Aorta (tissue), 5 donors: ENCODE data around the gene ABTB2. TPM values are rescaled to one million over a fixed set of nuclear protein-coding genes. Genes with fewer than 3 reads are reported as not detected.

Experiments
- ATAC-seq: fragments of 200-7000 bp; cut with Tn5 transposase; one replicate; pipeline ENCODE4 v1.9.1; 2022; ENCODE audit warnings: moderate library complexity; ENCODE audit not compliant: low FRiP score
- DNase-seq, 2 donors: peaks; one replicate each; pipeline ENCODE4 v3.0.0-alpha.2; 2020
- H3K27ac ChIP-seq, 2 donors: one replicate each; pipeline ENCODE4 v1.5.1; 2013; ENCODE audit warnings: low read length in 2 of 2, mild to moderate bottlenecking in 2 of 2, moderate library complexity in 2 of 2, control low read depth in 1 of 2, inconsistent platforms in 1 of 2, low read depth in 1 of 2
- H3K27me3 ChIP-seq, 2 donors: one replicate each; pipeline ENCODE4 v1.6.1; 2013; ENCODE audit warnings: control low read depth in 1 of 2, low read length in 1 of 2, mild to moderate bottlenecking in 1 of 2, moderate library complexity in 1 of 2; ENCODE audit not compliant: insufficient read depth in 2 of 2, control insufficient read depth in 1 of 2
- H3K36me3 ChIP-seq, 2 donors: one replicate each; pipeline ENCODE4 v1.6.1; 2013; ENCODE audit warnings: control low read depth in 1 of 2, low read length in 1 of 2, mild to moderate bottlenecking in 1 of 2; ENCODE audit not compliant: insufficient read depth in 2 of 2, control insufficient read depth in 1 of 2
- H3K4me1 ChIP-seq, 2 donors: one replicate each; pipeline ENCODE4 v1.6.1; 2013; ENCODE audit warnings: low read length in 2 of 2, control low read depth in 1 of 2, mild to moderate bottlenecking in 1 of 2, moderate library complexity in 1 of 2; ENCODE audit not compliant: insufficient read depth in 2 of 2, control insufficient read depth in 1 of 2
- H3K4me3 ChIP-seq, 2 donors: one replicate each; pipeline ENCODE4 v1.5.1; 2013; ENCODE audit warnings: low read length in 2 of 2, control low read depth in 1 of 2, mild to moderate bottlenecking in 1 of 2
- H3K9me3 ChIP-seq: one replicate; pipeline ENCODE4 v1.6.1; 2013; ENCODE audit warnings: mild to moderate bottlenecking, low read length; ENCODE audit not compliant: control insufficient read depth
- WGBS, 2 donors: extraction: QIAGEN DNeasy Blood & Tissue Kit; methylation state at CpG; one replicate each; pipeline ENCODE4 v1.1.7; 2013; 5-methylcytosine and 5-hydroxymethylcytosine counted together
- intact Hi-C, 2 donors: fragments of 100-400 bp; cut with DNase I; formaldehyde crosslinking; loops; one replicate each; pipeline versions ENCODE4 v1.14.2 to v1.15.0; 2022
- polyA plus RNA-seq, 2 donors: library from polyadenylated mRNA; stranded (reverse); fragments of 200-250 nt; gene quantifications; one replicate each; pipeline ENCODE4 v1.2.3, GENCODE V29; 2013
- total RNA-seq, 2 donors: library from RNA; stranded (reverse); fragmentation: NEBNext Ultra II Directional; extraction: Animal tissue kit (Norgen Biotek cat#: 25700); gene quantifications; one replicate each; pipeline ENCODE4 v1.2.1, GENCODE V29; 2021
- donor health status: healthy with polysubstance abuse.
- donor health status: Bipolar disorder and iron deficiency.
- donor health status: DM: no; HTN: no; CAD: no.
- donor health status: DM: no; HTN: no; CAD: no.
- donor health status: DM: yes; HTN: yes; CAD: no.

ABTB2 gene
- total and polyA plus RNA-seq, 4 donors, result 2.9 to 11.4 (median 6.9) TPM

DNA sequence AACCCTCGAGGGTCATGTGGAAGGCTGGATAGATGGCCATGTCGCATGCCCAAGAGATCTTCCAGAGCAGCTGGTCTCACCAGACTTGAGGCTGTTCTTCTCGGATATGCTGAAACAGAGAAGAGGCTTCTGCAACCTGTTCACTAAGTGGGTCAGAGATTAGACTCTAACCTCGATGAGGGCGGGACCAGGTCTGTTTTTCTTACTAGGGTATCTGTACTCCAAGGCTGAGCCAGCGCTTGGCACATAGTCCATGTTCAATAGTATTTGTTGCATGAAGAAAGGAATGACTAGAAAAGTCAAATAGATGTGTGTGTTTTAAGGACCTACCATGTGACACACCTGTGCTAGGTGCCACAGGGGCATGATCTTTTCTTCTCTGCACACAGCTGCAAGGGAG, 43.6 kb downstream of the ABTB2 start:
- no peaks in the 10 kb centered on the region for H3K36me3 ChIP-seq
- intact Hi-C loops, result loop anchor here in 1 of 2 donors (5.0 kb wide), 1 partner anchor 42 kb away; no protein-coding TSS in a partner anchor
- H3K27me3 ChIP-seq, result no peaks in the 10 kb centered on the region
- no peak overlapping the region for H3K4me3 ChIP-seq
- H3K9me3 ChIP-seq, result no peaks in the 10 kb centered on the region
- WGBS, 2 donors, result 88 to 96% methylated on average over 6 of the region's 6 CpGs
- H3K27ac ChIP-seq, result no peak overlapping the region
- DNase-seq (no peak), ATAC-seq (no peak)
- H3K4me1 ChIP-seq, result peaks cover 0 to 2% of the 10 kb centered on the region in 2 donors

DNA sequence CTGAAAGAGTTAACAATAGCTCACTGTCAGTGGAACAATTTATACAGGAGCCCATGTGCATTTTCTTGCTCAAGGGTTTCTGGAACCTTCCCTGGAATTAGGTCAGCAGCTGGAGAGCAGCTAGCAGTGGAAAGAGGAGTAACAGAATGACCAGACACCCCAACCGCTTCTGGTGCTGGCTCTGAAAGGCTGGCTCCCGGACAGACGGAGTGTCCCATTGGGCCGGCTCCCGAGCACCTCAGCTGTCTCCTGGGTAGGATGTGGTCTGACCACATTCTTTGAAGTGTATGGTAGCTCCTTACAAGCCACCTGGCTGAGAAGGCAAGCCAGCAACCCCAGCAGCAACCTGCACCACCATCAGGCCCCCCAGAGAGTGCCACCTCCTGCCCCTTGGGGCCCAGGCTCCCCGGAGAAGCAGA, 44.7 kb downstream of the ABTB2 start:
- intact Hi-C loops, result loop anchor here in 1 of 2 donors (5.0 kb wide), 1 partner anchor 41 kb away; no protein-coding TSS in a partner anchor
- 81 to 83% methylated on average over 6 of the region's 6 CpGs for WGBS, 2 donors
- Histone ChIP-seq H3K27ac (no peak overlapping the region), H3K4me1 (no peaks in the 10 kb centered on the region), H3K36me3 (no peaks in the 10 kb centered on the region), H3K4me3 (no peak overlapping the region), H3K27me3 (no peaks in the 10 kb centered on the region), H3K9me3 (no peaks in the 10 kb centered on the region)
- DNase-seq (no peak), ATAC-seq (no peak)

DNA sequence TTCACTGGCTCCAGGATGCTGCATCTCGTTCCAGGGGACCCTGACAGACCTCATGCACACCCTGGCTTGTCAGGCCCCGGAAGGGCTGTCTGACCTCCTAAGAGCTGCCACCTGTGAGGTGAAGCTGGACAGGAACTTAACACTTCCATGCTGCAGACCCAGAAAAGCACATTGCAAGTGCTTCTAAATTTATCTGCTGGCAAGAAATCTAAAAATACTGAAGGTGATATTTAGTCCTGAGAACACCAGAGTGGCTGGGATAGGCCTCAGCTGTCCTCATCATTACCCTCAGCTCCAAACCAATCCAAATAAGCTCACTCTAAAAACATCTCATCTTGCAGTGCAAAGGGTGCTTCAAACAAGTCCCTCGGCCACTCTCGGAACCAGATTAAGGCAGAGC, 46.7 kb downstream of the ABTB2 start:
- intact Hi-C loops, result loop anchor here in 1 of 2 donors (5.0 kb wide), 1 partner anchor 39 kb away; no protein-coding TSS in a partner anchor
- Histone ChIP-seq H3K9me3 (no peaks in the 10 kb centered on the region), H3K27me3 (no peaks in the 10 kb centered on the region), H3K4me3 (no peak overlapping the region), H3K4me1 (peaks cover 0 to 4% of the 10 kb centered on the region in 2 donors), H3K36me3 (no peaks in the 10 kb centered on the region), H3K27ac (peak overlapping the region in 1 of 2 donors; percentile 1)
- no peak for ATAC-seq
- DNase-seq, result no peak
- WGBS, 2 donors, result 31 to 34% methylated on average over 4 of the region's 4 CpGs

DNA sequence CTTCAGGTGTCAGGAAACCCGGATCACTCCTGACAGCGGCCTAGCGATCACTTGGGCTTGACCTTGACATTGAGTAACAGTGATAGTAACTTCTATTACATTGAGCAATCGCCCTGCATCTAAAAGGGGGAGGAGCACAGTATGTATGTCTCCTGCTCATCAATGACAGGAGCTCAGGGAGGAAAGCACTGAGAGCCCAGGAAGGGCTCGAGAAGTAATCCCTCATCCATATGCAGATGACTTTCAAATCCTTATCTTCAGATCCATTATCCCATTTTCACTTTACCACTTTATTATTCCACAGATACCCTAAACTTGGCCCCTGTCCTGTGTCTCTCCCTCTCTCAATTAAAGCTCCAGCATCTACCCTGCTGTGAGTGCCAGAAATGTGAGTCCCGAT, 47.8 kb downstream of the ABTB2 start:
- intact Hi-C loops, result loop anchor here (5.0 kb wide), 2 partner anchors 37 to 38 kb away; no protein-coding TSS in a partner anchor
- Histone ChIP-seq H3K4me3 (no peak overlapping the region), H3K4me1 (peaks cover 0 to 4% of the 10 kb centered on the region in 2 donors), H3K9me3 (no peaks in the 10 kb centered on the region), H3K27me3 (no peaks in the 10 kb centered on the region), H3K36me3 (no peaks in the 10 kb centered on the region), H3K27ac (no peak overlapping the region)
- ATAC-seq (no peak), DNase-seq (no peak)
- WGBS, 2 donors, result 85 to 91% methylated on average over 6 of the region's 6 CpGs

DNA sequence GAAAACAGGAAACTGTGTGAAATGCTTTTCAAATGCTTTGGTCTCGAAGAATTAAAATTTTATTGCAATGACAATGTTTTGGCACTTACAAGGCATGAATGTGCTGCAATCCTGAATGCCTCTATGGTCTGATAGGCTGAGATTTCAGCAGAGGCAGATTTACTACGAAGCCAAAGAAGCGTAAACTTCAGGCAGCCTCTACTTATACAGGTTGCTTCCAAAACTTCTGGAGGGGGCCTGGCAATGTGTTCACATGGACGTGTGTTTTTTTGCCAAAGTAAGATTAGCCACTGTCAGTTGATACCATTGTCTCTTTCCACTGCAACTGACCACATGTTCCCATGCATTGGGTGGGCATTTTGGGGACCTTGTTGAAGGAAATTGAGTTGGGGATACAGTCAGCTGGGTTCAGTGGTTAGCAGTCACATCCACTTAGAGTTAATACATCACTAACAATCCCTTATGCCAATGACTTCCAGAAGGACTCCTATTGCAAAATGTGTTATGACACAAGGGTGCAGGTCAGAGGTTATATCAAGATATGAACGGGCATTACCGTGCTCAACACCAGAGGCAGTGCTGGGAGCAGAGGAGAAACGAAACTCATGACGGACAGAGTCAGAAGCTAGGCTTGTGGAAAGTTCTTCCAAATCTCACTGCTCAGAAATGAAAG, 48.8 kb downstream of the ABTB2 start:
- peak overlapping the region in 1 of 2 donors; percentile 16 for H3K27ac ChIP-seq
- H3K27me3 ChIP-seq, result no peaks in the 10 kb centered on the region
- H3K4me1 ChIP-seq, result peaks cover 0 to 4% of the 10 kb centered on the region in 2 donors
- intact Hi-C loops, result loop anchor here in 1 of 2 donors (5.0 kb wide), 1 partner anchor 38 kb away; no protein-coding TSS in a partner anchor
- 40 to 43% methylated on average over 8 of the region's 8 CpGs for WGBS, 2 donors
- H3K9me3 ChIP-seq, result no peaks in the 10 kb centered on the region
- H3K36me3 ChIP-seq, result no peaks in the 10 kb centered on the region
- no peak overlapping the region for H3K4me3 ChIP-seq
- no peak for DNase-seq
- ATAC-seq, result peak; percentile 66

- WGBS, 2 donors, result 66 to 69% methylated on average over 7 of the region's 7 CpGs
- Histone ChIP-seq H3K4me3 (no peak overlapping the region), H3K27ac (no peak overlapping the region), H3K9me3 (no peaks in the 10 kb centered on the region), H3K36me3 (no peaks in the 10 kb centered on the region), H3K4me1 (peaks cover 0 to 4% of the 10 kb centered on the region in 2 donors), H3K27me3 (no peaks in the 10 kb centered on the region)
- ATAC-seq (no peak), DNase-seq (no peak)
- intact Hi-C loops, result loop anchor here in 1 of 2 donors (5.0 kb wide), 1 partner anchor 39 kb away; no protein-coding TSS in a partner anchor
Measured at GRCh38 chr11:34308049-34308912, 49.5 kb downstream of the ABTB2 start.

DNA sequence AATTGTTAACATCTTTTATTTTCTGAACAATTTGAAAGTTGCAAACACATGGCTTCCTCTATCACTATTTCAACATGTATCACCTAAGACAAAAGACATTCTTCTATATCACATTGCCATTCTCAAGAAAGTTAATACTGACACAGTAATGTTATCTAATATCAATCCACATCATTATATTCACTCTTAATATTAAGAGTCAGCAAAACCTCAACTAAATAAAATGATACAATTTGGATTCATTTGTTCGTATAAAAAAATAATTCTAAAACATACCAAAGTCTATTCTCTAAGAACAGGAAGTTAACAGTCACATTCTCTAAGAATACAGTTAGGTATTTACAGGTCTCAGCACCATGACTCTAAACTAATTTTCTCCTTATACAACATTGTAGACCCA, 52.0 kb downstream of the ABTB2 start:
- no peaks in the 10 kb centered on the region for H3K36me3 ChIP-seq
- H3K27me3 ChIP-seq, result no peaks in the 10 kb centered on the region
- 92 to 93% methylated on average over 1 of the region's 1 CpG for WGBS, 2 donors
- intact Hi-C loops, result loop anchor here in 1 of 2 donors (5.0 kb wide), 1 partner anchor 42 kb away; no protein-coding TSS in a partner anchor
- DNase-seq, result no peak
- no peak overlapping the region for H3K4me3 ChIP-seq
- H3K9me3 ChIP-seq, result no peaks in the 10 kb centered on the region
- peaks cover 0 to 4% of the 10 kb centered on the region in 2 donors for H3K4me1 ChIP-seq
- H3K27ac ChIP-seq, result no peak overlapping the region
- ATAC-seq, result no peak

- peaks cover 0 to 4% of the 10 kb centered on the region in 2 donors for H3K4me1 ChIP-seq
- intact Hi-C loops, result loop anchor here in 1 of 2 donors (5.0 kb wide), 1 partner anchor 42 kb away; no protein-coding TSS in a partner anchor
- H3K9me3 ChIP-seq, result no peaks in the 10 kb centered on the region
- H3K27ac ChIP-seq, result no peak overlapping the region
- H3K27me3 ChIP-seq, result no peaks in the 10 kb centered on the region
- no peak for ATAC-seq
- no peak for DNase-seq
- no peak overlapping the region for H3K4me3 ChIP-seq
- H3K36me3 ChIP-seq, result no peaks in the 10 kb centered on the region
- 93 to 95% methylated on average over 7 of the region's 7 CpGs for WGBS, 2 donors
Measured at GRCh38 chr11:34305193-34305592, 52.6 kb downstream of the ABTB2 start.
